IPS-18c (cell line): Measurements from ENCODE around the gene CD2AP.
A peak's percentile ranks its signal among the peaks of the same experiment; 100 is the strongest.
"Not testable (repeated sequence)": the region's sequence is repeated elsewhere in the genome, so short reads cannot be mapped to it uniquely, and the experiment has no call there.

ENCODE experiments used
- H3K4me3 ChIP-seq: 2 replicates; pipeline ENCODE4 v1.7.0; 2013; ENCODE audit warnings: low read depth, mild to moderate bottlenecking, low read length, moderate library complexity; ENCODE audit not compliant: insufficient read depth
- H3K9me3 ChIP-seq: one replicate; pipeline ENCODE4 v1.6.1; 2013; ENCODE audit warnings: mild to moderate bottlenecking, low read length, moderate library complexity; ENCODE audit not compliant: control insufficient read depth, insufficient read depth

Gene CD2AP

GRCh38 chr6:47454713-47455396 lies 22.7 kb upstream of the CD2AP start:
- peaks cover 2% of the 10 kb centered on the region for H3K9me3 ChIP-seq
- H3K4me3 ChIP-seq, result no peak overlapping the region

GRCh38 chr6:47455533-47456209 lies 21.9 kb upstream of the CD2AP start:
- Histone ChIP-seq H3K9me3 (peaks cover 2% of the 10 kb centered on the region), H3K4me3 (no peak overlapping the region)

- H3K9me3 ChIP-seq, result peaks cover 2% of the 10 kb centered on the region
- no peak overlapping the region for H3K4me3 ChIP-seq
These were observed 21.0 kb upstream of the CD2AP start for GRCh38 chr6:47456536-47456975.

- no peak overlapping the region for H3K4me3 ChIP-seq
These were observed 20.2 kb upstream of the CD2AP start for GRCh38 chr6:47457370-47457769.

GRCh38 chr6:47464052-47464451 lies 13.5 kb upstream of the CD2AP start:
- no peak overlapping the region for H3K4me3 ChIP-seq

More at GRCh38 chr6:47457370-47457769, 20.2 kb upstream of the CD2AP start:
- peaks cover 2% of the 10 kb centered on the region for H3K9me3 ChIP-seq

GRCh38 chr6:47465117-47465516 lies 12.5 kb upstream of the CD2AP start:
- Histone ChIP-seq H3K9me3 (no peaks in the 10 kb centered on the region), H3K4me3 (no peak overlapping the region)

More at GRCh38 chr6:47464052-47464451, 13.5 kb upstream of the CD2AP start:
- no peaks in the 10 kb centered on the region for H3K9me3 ChIP-seq

GRCh38 chr6:47471911-47472310 lies 5.7 kb upstream of the CD2AP start:
- no peaks in the 10 kb centered on the region for H3K9me3 ChIP-seq
- no peak overlapping the region for H3K4me3 ChIP-seq

- no peak overlapping the region for H3K4me3 ChIP-seq
- no peaks in the 10 kb centered on the region for H3K9me3 ChIP-seq
These were observed 3.7 kb upstream of the CD2AP start for GRCh38 chr6:47473791-47474346.

GRCh38 chr6:47475319-47475816 lies 2.2 kb upstream of the CD2AP start:
- H3K9me3 ChIP-seq, result no peaks in the 10 kb centered on the region
- H3K4me3 ChIP-seq, result no peak overlapping the region

- H3K9me3 ChIP-seq, result no peaks in the 10 kb centered on the region
- H3K4me3 ChIP-seq, result peak overlapping the region; percentile 91
These were observed 650 bp upstream of the CD2AP start for GRCh38 chr6:47476781-47477496.

- Histone ChIP-seq H3K4me3 (peak overlapping the region; percentile 91), H3K9me3 (no peaks in the 10 kb centered on the region)
These were observed 897 bp downstream of the CD2AP start for GRCh38 chr6:47478233-47479139.

GRCh38 chr6:47479140-47479508 lies 1.5 kb downstream of the CD2AP start:
- no peaks in the 10 kb centered on the region for H3K9me3 ChIP-seq
- H3K4me3 ChIP-seq, result peak overlapping the region; percentile 91

- Histone ChIP-seq H3K9me3 (no peaks in the 10 kb centered on the region), H3K4me3 (peak overlapping the region; percentile 25; the same call in 1 of the 2 replicates)
These were observed 2.3 kb downstream of the CD2AP start for GRCh38 chr6:47479874-47480273.

GRCh38 chr6:47481213-47481612 lies 3.6 kb downstream of the CD2AP start:
- not testable (repeated sequence) for H3K9me3 ChIP-seq
- H3K4me3 ChIP-seq, result peak overlapping the region; percentile 5; the same call in 1 of the 2 replicates

GRCh38 chr6:47481806-47482205 lies 4.2 kb downstream of the CD2AP start:
- Histone ChIP-seq H3K4me3 (no peak overlapping the region), H3K9me3 (no peaks in the 10 kb centered on the region)

- Histone ChIP-seq H3K4me3 (no peak overlapping the region), H3K9me3 (no peaks in the 10 kb centered on the region)
These were observed 5.9 kb downstream of the CD2AP start for GRCh38 chr6:47483516-47483852.
